SK-N-SH treated with all-trans-retinoic acid at 6 μM for 48 hours (cell line): ENCODE measurements around the gene NHLRC2.

Experiments
- ARNTL ChIP-seq: fragments of 450-650 bp; formaldehyde crosslinking; IDR thresholded peaks from 2 replicates; pipeline ENCODE4 v1.5.0; 2020; ENCODE audit warnings: low read depth, mild to moderate bottlenecking, moderate library complexity, borderline replicate concordance
- BACH2 ChIP-seq: fragments of 250-450 bp; sonication (Bioruptor Pico); IDR thresholded peaks from 2 replicates; pipeline ENCODE4 v1.9.0; 2021; ENCODE audit warnings: mild to moderate bottlenecking, borderline replicate concordance
- GLIS3 ChIP-seq: fragments of 250-450 bp; sonication (Bioruptor Pico); IDR thresholded peaks from 2 replicates; pipeline ENCODE4 v1.5.0; 2020; ENCODE audit warnings: mild to moderate bottlenecking, moderate library complexity
- ISL1 ChIP-seq: fragments of 250-450 bp; sonication (Bioruptor Pico); IDR thresholded peaks from 2 replicates; pipeline ENCODE4 v2.1.2; 2022; ENCODE audit warnings: mild to moderate bottlenecking, moderate library complexity
- ZFP3 ChIP-seq: fragments of 250-450 bp; sonication (Bioruptor Pico); IDR thresholded peaks from 2 replicates; pipeline ENCODE4 v1.5.0; 2020; ENCODE audit warnings: mild to moderate bottlenecking, moderate library complexity
- ZNF70 ChIP-seq: fragments of 450-650 bp; formaldehyde crosslinking; IDR thresholded peaks from 2 replicates; pipeline ENCODE4 v1.5.0; 2020; ENCODE audit warnings: mild to moderate bottlenecking, moderate library complexity

DNA sequence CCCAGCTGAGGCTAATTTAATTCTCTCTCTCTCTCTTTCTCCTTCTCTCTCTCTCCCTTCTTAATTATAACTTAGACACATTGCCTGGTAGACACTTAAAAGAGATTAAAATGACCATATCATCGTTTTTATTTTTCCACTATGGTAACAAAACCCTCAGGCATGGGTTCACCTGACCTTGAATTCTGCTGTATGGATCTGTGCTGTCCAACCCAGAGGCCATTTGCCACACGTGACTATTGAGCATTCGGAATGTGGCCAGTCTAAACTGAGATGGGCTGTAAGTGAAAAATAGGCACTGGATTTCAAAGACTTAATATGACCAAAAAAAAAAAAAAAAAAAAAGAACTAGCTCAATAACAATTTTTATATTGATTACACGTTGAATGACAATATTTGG, 93.6 kb downstream of the NHLRC2 start:
- no peak for TF ChIP-seq ZNF70 (CRISPR knock-in tag)
- TF ChIP-seq GLIS3 (CRISPR knock-in tag): no peak
- no peak for TF ChIP-seq ISL1
- no peak for TF ChIP-seq BACH2
- no peak for TF ChIP-seq ARNTL
- no peak for TF ChIP-seq ZFP3 (CRISPR knock-in tag)
